HG02885 (cell line): Measurements from ENCODE around the gene DVL1.

ENCODE experiments used
- ATAC-seq: cut with Tn5 transposase; IDR thresholded peaks from one replicate; pipeline ENCODE4 v1.9.1; 2021; ENCODE audit warnings: mild to moderate bottlenecking; ENCODE audit not compliant: unreplicated experiment, poor library complexity

The DVL1 gene

DNA sequence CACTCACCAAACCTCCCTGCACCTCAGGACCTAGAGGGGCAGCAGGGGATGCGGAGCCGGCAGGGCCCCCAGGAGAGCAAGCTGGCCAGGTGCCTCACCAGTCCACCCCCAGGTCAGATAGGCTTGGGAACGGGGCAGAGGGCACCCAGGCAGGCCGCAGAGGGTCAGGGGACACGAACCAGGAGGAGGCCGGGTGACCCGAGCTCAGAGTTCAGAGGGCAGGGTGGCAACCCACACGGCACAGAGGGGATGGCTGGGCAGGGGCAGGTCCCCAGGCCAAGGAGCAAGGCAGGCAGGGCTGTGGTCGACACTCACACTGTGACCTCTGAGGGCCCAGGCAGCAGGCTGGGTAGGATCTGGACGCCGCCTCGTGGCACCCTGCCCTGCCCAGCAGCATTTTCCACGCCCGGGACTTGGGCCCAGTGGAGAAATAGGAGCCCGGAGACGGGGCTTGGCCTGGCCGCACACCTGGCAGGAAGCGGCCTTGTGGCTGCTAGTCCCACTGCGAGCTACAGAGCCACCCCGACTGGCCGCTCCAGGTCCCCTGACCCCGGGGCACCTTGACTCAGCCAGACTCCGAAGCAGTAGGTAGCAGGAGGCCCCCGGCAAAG is 5.3 kb downstream of the DVL1 start:
- ATAC-seq, result no peak

DNA sequence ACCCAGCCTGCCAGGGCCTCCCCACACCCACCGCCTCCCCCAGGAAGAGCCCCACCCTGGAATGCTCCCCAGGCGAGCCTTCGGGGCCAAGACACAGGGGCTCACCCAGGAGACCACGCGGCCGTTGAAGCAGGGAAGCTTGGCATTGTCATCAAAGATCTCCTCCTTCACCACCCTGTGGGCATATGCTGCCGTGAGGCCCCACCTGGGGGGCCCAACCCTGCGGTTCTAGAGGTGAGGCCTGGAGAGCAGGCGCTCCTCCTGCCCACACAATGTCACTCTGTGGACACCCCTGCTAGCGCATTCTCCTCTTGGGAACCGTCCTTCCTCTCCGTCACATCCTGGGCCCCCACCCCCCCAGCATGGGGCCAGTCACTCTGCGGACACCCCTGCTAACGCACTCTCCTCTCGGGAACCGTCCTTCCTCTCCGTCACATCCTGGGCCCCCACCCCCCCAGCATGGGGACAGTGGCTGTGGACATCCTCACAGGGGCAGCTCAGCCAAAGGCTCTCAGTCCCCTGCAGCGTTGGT is 6.6 kb downstream of the DVL1 start:
- no peak for ATAC-seq

DNA sequence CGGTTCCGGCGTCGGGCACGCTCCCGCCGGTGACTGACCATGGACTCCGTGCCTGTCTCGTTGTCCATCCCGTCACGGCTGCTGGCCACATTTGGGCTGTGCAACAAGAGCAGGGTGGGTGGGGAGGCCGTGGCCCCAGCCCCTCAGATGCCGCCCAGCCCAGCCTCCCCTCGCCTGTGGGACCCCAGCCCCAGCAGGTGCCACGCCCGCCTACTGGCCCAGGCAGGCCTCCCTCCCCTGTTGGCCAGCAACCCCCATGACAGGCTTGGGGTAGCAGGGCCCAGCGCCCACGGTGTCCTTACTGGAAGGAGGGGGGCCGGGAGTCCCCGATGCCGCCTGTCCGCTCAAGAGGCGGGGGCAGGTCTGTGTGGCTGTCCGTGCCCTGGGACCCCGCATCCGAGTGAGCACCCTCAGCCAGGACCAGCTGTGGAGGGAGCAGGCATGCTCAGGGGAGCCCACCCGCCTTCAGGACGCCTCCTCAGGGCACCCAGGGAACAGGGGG is 7.1 kb downstream of the DVL1 start:
- no peak for ATAC-seq

DNA sequence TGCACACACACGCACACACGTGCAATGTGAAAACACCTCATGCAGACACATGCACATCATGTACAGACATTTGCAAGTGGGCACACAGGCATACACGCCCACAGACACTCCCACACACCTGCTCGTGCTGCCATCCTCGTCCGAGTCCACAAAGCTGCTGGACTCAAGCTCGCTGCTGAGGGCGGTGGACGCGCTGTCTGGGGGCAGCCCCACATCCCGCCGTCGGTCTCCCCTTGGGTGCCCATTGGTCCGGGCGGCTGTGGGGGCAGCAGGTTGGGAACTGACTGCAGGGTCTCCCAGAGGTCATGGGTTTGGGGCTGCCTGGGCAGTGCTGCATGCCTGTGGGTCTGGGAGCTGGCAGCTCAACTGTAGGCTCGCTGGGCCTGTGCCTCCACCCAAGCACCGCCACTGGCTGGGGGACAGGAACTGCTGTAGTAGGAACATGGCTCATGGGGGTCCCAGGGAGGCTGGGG is 7.6 kb downstream of the DVL1 start:
- ATAC-seq, result no peak

DNA sequence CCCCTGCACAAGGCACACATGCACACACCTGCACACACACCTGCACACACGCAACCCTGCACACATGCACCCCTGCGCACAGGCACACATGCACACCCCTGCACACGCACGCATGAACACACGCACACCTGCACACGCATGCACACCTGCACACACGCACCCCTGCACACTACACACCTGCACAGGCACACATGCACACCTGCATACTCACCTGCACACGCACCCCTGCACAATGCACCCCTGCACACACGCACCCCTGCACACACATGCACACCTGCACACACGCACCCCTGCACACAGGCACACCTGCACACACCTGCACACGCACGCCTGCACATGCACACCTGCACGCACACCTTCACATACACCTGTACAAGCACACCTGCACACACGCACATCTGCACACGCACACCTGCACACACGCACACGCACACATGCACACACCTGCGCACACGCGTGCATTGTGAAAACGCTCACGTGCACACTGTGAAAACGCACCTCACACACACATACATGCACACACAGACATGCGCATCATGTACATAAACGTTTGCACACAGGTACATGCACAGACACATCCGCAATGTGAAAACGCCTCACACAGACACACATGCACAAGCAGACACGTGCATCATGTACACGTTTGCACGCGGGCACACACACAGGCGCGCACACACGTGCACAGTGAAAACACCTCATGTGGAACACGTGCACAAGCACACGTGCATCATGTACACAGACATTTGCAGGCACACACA is 8.2 kb downstream of the DVL1 start:
- ATAC-seq, result no peak

DNA sequence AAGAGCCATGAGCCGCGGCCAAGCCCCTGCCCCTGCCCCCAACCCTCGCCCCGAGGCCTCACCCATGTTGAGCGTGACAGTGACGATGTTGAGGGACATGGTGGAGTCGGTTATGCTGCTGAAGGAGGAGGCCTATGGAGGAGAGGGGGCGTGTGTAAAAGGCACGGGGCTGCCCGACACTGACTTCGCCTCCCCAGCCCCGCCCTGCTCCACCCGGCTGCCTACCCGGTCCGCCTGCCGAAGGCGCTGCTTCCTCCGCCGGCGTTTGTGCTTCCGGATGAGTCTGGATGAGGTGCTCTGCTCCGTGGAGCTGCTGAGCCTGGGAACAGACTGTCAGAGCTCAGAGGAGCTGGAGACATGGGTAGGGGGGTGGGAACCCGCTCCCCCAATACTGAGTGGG is 9.0 kb downstream of the DVL1 start:
- no peak for ATAC-seq

DNA sequence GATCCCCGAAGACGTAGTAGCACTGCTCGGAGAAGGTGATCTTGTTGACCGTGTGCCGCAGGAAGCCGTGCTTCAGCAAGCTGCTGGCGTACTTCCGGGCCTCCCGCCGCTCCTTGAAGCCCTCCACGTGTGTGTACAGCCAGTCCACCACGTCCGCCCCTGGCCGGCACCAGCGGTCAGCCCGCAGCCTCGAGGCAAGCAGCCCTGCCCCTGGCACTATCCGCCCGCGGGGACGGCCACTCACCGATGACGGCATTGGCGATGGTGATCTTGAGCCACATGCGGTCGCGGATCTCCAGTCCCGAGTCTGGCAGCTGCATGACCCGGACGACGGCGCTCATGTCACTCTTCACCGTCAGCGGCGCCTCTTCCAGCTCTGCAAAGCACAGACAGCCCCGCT is 10.9 kb downstream of the DVL1 start:
- no peak for ATAC-seq

DNA sequence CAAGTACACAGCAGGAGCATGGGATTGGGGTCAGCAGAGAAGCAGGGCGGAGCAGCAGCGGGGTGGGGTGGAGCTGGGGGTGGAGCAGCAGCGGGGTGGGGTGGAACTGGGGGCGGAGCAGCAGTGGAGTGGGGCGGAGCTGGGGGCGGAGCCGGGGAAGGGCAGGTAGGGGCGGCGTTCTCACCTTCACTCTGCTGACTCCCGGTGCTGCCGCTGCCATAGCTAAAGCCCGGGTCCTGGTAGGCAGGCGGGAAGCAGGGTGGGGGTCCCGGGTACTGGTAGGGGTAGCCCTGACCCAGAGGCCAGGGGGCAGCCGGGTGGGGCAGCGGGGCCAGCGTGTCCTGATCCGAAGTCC is 11.4 kb downstream of the DVL1 start:
- ATAC-seq, result no peak

DNA sequence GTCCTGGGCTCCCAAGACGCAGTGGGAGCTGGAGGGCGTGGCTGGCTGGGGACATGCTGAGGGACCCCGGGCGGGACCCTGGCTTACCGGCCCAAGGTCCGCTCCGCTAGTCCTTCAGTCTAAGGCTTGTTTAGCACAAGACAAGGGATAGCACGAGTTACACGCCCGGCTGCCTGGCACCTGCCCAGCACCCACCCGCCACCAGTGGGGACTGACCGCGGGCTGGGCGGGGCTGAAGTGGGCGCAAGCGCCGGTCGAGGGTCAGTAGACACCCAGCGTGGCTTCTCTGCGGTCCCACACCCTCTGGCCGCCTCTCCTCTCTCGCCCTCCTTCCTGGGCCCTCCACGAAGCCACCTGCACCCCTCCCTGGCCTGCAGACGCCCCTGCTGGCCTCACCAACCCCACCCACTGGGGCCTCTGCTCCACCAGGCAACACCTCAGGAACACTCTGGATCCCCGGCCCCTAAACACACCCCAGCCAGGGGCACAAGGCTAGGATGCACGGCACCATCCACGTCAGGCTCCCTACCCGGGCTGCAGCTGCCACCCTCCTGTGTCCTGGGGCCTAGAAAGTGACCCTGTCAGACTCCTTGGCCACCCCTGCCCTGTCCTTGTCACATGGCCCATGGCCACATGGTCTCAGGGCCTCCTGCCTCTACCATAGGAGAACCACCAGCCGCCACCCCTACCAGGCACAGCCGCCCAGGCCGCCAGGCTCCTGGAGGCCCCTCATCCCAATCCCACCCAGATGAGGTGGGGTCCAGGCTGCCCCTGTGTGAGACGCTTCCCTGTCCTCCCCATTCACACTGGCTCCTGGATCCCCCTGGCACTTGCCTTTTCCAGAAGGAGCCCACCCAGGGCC is 12.1 kb downstream of the DVL1 start:
- no peak for ATAC-seq

DNA sequence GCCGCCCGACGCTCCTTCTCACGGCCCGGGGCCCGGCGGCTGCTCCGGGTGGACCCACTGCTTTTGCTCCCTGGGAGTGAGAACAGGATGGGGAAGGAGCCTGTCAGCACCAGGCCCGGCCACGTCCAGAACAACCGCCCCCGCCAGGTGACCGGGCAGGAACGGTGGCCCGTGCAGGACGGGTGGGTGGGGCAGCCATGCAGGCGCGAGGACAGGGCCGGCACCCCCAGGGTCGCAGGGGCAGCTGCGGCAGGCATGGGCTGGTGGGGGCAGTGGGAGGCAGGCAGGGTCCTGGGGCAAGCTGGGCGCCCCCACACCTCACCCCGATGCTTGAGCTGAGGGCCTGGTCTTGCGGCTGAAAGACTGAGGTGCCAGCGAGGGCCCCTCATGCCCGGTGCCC is 12.8 kb downstream of the DVL1 start:
- no peak for ATAC-seq

DNA sequence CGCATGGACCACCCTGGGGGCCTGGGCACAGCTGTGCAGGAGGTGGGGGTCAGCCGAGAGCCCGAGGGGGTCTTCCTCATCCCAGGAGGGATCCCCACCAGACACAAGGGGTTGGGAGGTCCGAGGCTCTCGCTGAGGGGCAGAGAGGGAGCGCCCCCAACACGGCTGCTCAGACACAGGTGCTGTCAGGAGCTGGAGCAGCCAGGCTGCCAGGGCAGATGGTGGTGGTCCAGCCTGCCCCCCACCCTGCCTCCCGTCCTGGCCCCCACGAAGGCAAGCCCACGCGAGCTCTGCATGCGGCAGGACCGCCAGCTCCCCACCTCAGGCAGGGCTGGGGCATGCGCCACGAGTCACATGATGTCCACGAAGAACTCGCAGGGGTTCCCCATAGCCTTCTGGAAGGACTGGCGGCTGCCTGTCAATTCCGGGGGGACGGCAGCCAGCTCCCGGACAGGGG is 13.4 kb downstream of the DVL1 start:
- ATAC-seq, result no peak

DNA sequence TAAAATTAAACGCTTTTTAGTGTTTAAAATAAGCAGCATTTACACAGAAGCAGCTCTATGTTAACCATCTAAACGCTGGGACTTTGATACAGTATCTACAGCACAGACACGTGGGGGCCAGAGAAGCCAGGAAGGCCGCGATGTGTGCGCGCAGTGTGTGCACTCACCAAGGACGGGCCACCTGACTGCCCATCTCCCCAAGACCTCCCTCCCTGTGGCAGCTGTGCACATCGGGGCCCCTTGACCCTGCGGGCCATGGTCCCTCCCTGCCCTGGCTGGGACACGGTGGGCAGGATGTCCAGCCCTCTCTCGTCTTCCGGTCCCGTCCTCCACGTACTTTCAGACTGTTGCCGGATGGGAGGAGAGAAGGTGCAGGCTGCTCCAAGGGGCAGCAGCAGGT is 13.9 kb downstream of the DVL1 start:
- ATAC-seq, result no peak

DNA sequence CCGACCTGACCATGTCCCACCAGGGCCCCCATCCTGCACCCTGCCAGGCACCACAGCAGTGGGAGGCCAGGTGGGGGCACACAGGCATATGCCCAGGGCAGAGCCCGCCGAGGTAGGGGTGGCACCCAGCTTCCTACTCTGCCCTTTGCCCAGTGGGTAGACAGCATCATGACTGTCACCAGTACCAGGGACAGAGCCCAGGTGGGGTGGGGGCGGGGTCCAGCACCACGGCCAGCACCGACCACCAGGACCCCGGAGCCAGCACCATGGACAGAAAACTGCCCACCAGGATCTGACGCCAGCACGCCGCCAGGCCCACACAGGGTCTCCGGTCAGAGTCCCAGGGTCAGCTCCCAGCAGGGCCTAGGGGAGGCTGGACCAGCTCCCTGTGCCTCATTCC is 14.4 kb downstream of the DVL1 start:
- no peak for ATAC-seq

DNA sequence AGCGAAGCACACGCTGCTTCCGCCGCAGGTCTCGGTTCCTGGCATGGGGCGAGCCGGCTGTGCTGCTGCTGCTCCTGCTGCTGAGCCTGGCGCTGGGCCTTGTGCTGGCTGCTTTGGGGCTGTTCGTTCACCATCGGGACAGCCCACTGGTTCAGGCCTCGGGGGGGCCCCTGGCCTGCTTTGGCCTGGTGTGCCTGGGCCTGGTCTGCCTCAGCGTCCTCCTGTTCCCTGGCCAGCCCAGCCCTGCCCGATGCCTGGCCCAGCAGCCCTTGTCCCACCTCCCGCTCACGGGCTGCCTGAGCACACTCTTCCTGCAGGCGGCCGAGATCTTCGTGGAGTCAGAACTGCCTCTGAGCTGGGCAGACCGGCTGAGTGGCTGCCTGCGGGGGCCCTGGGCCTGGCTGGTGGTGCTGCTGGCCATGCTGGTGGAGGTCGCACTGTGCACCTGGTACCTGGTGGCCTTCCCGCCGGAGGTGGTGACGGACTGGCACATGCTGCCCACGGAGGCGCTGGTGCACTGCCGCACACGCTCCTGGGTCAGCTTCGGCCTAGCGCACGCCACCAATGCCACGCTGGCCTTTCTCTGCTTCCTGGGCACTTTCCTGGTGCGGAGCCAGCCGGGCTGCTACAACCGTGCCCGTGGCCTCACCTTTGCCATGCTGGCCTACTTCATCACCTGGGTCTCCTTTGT is 15.5 kb downstream of the DVL1 start:
- no peak for ATAC-seq

DNA sequence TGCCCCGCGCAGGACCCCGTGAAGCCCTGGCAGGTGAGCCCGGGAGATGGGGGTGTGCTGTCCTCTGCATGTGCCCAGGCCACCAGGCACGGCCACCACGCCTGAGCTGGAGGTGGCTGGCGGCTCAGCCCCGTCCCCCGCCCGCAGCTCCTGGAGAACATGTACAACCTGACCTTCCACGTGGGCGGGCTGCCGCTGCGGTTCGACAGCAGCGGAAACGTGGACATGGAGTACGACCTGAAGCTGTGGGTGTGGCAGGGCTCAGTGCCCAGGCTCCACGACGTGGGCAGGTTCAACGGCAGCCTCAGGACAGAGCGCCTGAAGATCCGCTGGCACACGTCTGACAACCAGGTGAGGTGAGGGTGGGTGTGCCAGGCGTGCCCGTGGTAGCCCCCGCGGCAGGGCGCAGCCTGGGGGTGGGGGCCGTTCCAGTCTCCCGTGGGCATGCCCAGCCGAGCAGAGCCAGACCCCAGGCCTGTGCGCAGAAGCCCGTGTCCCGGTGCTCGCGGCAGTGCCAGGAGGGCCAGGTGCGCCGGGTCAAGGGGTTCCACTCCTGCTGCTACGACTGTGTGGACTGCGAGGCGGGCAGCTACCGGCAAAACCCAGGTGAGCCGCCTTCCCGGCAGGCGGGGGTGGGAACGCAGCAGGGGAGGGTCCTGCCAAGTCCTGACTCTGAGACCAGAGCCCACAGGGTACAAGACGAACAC is 16.3 kb downstream of the DVL1 start:
- ATAC-seq, result no peak

DNA sequence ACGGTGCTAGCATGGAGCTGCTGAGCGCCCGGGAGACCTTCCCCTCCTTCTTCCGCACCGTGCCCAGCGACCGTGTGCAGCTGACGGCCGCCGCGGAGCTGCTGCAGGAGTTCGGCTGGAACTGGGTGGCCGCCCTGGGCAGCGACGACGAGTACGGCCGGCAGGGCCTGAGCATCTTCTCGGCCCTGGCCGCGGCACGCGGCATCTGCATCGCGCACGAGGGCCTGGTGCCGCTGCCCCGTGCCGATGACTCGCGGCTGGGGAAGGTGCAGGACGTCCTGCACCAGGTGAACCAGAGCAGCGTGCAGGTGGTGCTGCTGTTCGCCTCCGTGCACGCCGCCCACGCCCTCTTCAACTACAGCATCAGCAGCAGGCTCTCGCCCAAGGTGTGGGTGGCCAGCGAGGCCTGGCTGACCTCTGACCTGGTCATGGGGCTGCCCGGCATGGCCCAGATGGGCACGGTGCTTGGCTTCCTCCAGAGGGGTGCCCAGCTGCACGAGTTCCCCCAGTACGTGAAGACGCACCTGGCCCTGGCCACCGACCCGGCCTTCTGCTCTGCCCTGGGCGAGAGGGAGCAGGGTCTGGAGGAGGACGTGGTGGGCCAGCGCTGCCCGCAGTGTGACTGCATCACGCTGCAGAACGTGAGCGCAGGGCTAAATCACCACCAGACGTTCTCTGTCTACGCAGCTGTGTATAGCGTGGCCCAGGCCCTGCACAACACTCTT is 17.0 kb downstream of the DVL1 start:
- no peak for ATAC-seq

DNA sequence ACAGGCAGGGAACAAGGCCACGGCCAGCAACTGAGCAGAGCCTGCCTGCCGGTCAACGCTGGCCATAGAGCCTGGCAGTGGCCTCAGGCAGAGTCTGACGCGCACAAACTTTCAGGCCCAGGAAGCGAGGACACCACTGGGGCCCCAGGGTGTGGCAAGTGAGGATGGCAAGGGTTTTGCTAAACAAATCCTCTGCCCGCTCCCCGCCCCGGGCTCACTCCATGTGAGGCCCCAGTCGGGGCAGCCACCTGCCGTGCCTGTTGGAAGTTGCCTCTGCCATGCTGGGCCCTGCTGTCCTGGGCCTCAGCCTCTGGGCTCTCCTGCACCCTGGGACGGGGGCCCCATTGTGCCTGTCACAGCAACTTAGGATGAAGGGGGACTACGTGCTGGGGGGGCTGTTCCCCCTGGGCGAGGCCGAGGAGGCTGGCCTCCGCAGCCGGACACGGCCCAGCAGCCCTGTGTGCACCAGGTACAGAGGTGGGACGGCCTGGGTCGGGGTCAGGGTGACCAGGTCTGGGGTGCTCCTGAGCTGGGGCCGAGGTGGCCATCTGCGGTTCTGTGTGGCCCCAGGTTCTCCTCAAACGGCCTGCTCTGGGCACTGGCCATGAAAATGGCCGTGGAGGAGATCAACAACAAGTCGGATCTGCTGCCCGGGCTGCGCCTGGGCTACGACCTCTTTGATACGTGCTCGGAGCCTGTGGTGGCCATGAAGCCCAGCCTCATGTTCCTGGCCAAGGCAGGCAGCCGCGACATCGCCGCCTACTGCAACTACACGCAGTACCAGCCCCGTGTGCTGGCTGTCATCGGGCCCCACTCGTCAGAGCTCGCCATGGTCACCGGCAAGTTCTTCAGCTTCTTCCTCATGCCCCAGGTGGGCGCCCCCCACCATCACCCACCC is 17.9 kb downstream of the DVL1 start, which contains the start of gene TAS1R3:
Gene TAS1R3 (plus strand): TSS at position 213 of the 898 bp plus-strand sequence. CDS start 66 bp downstream, at position 279.
- no peak for ATAC-seq
